HK-2 (cell line): ENCODE measurements around the gene PRR20G.

Source experiments
- DNase-seq: peaks from one replicate; pipeline ENCODE4 v3.0.0-alpha.2; 2018; ENCODE audit not compliant: unreplicated experiment

Gene PRR20G

GRCh38 chr3:127263586-127264231 is 24.1 kb downstream of the PRR20G start:
- DNase-seq = no peak

- DNase-seq = no peak
Measured at GRCh38 chr3:127263037-127263436, 24.8 kb downstream of the PRR20G start.

GRCh38 chr3:127262533-127262932 is 25.3 kb downstream of the PRR20G start:
- DNase-seq = no peak

DNA sequence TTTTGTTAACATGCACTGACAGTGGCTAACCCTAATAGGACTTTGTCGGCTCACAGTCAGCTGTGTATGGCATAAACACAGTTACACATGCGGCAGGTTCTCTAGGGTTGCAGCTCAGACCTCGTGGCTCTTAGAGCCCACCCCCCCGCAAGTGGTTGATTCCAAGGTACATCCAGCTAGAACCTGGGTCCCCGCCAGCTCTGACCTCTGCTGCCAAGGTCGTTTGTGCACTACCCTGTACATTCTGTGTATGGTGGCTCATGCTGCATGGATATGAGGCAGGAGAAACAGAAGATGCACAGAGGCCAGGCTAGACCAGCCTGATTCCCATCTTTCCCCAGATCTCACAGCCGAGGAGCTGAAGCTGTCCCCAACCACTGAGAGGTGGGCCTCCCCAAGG is 25.9 kb downstream of the PRR20G start:
- no peak for DNase-seq

DNA sequence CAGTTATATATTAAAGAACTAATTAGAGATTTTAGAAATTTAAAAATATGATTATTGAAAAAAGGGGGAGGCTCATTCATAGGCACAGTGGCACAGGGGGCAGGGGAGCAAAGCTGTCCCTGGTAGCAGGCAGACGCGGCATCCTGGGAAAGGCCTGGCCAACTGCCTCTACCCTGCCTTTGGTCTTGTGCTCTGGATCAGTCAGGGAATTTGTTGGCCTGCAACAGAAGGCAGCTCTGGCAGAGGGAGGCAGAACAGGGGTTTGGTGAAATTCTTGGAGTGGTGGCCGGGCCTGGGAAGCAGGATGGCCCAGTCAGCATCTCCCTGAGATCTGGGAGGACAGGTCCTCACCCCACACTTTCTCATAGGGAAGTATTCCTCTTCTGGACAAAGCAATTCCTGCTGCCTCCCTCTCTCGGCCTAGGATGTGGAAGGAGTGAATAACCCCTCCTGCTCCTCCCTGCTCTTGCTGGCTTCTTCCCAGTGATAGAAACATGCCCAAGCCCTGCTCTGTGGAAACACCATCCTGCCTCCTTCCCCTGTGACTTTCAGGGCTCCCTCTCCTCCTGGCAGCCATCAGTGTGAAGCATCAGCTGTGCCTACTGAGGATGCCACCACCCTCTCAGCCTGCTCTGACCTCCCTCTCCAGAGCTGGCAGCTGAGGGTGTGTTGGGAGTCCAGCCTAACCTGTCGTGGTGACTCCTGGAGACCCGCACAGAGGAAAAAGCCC is 26.9 kb downstream of the PRR20G start:
- no peak for DNase-seq

GRCh38 chr3:127260416-127260815 is 27.4 kb downstream of the PRR20G start:
- no peak for DNase-seq

DNA sequence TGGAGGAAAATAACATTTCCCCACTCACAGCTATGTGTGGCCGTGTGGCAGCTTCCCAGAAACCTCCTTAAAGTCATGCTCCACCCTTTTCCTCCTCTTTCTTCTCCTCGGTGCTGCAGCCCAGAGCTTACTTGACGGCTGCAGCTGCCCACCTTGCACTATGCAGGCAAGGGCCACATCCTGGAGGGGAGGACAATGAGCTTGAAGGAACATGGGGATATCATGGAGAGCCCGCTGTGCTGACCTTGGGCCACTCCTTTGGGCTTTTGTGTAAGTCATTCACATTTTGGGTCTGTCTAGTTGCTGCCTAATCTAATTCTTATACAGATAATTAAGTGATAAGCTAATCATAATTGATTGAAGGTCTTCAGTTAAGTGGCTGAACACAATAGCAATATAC is 28.0 kb downstream of the PRR20G start:
- DNase-seq = no peak

- no peak for DNase-seq
Measured at GRCh38 chr3:127258733-127259132, 29.1 kb downstream of the PRR20G start.

DNA sequence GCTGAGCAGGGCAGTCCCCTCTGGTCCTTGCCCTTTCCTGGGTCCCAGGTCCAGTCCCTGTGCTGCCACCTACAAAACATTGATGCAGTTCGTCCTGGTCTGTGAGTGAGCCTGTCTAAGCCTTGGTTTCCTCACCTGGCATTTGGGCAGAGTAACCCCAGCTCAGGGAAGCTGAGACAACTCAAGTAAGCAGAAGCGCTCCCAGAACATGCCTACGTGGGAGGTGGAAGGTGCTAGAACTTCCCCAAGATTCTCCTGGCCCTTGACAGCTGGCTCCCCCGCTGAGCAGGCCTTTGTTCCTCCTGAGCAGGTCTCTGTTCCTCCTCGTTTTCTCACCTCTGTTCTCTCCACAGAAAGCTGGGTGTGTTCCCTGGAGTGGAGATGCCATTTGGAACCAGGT is 30.5 kb downstream of the PRR20G start:
- DNase-seq = no peak

- DNase-seq = no peak
Measured at GRCh38 chr3:127256733-127257271, 31.0 kb downstream of the PRR20G start.

- DNase-seq = no peak
Measured at GRCh38 chr3:127256138-127256537, 31.7 kb downstream of the PRR20G start.

DNA sequence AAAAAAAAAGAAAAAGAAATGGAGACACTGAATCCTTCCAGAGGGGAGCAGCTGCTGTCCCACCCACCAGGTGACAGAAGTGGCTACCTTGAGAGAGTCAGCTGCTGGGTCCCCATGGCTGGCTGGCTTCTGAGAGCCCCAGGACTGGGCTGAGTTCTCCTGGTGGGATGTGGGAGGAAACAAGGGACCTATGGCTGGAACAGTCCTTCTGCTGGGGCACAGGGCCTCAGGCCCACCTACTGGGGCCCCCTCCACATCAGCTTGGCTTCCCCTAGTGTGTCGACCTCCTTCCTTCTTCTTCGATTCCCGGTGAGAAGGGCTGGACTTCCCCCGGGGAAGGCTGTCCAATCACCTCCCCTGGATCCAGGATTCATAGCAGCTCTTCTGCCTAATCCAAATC is 32.3 kb downstream of the PRR20G start:
- no peak for DNase-seq

GRCh38 chr3:127254730-127255129 is 33.1 kb downstream of the PRR20G start:
- no peak for DNase-seq

- DNase-seq = no peak
Measured at GRCh38 chr3:127254033-127254644, 33.7 kb downstream of the PRR20G start.

DNA sequence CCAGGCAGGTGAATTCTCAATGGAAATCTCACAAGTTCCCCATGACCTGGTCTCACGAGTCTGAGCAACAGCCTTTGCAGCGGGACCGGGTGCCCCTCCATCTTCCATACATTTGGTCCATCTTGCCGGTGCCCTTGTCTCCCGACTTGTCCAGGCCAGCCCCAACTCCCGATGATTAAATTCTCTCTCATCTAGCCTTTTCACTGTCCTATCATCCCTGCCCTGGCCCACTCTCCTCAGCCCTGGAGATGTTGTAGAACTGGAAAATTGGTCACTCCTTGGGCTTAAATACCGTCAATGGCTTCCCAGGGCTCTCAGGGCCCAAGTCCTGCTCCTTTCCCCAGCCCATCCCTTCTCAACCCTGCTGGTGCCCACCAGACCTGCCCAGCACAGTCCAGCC is 34.4 kb downstream of the PRR20G start:
- no peak for DNase-seq

DNA sequence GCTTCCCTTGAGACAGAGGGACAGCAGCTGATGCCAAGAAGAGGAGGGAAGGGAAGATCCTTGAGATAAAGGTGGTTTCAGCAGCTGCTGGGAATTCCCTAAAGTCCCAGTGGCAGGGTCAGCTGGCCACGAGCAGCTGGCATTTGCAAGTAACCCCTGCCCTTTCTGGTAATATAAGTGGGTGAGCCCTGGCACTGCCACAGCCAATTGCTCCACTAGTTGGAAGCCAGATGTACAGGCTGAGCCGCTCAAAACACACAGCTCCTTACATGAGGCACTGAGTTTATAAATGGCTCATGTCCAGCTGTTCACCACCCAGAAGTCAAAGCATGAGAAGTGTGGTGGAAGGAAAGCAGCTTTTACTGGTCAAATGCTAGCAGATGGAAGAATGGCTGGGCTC is 35.4 kb downstream of the PRR20G start:
- DNase-seq = no peak

- no peak for DNase-seq
Measured at GRCh38 chr3:127250032-127250431, 37.8 kb downstream of the PRR20G start.

- DNase-seq = no peak
Measured at GRCh38 chr3:127247292-127247691, 40.6 kb downstream of the PRR20G start.

DNA sequence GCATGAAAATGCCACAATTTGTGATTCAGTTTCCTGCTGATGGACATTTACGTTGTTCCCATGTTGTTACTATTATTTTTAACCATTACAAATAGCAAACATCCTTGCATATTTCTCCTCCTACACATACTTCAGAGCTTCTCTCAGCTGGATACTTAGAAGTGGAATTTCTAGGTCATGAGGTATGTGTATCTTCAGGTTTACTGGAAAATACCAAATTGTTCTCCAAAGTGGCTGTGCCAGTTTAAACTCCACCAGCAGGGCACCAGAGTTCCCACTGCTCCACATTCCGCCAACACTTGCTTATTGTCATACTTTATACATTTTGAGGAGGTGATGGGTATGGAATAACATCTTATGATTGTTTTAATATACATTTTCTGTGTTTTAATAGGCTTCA is 49.2 kb downstream of the PRR20G start:
- no peak for DNase-seq

DNA sequence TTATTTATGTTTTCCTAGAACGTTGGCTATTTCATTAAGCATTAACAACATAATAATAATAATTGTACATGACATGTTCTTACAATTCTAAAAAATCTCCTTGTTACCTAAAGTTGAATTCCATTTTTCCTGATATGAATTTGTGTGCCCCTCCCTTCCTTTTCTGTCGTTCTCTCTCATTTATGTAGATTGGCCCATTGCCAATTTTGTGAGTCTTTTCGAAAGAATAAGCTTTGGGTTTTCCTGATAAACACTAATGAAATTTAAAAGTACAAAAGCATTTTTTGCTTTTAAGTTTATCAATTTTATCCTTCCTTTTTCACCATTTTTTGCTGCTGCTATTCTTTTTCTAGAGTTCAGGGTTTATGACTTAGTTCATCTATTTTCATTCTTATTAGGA is 50.0 kb downstream of the PRR20G start:
- DNase-seq = no peak

DNA sequence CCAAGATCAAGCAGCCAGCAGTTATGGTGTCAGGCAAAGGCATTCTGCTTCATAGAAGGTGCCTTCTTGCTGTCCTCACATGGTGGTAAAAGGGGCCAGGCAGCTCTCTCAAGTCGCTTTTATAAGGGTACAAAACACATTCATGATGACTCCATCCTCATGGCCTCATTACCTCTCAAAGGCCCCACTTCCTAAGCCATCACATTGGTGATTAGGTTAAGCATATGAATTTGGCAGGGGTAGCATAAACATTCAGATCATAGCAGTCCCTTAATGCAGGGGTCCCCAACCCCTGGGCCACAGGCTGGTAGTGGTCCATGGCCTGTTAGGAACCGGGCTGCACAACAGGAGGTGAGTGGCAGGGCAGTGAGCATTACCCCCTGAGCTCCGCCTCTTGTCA is 52.1 kb downstream of the PRR20G start:
- no peak for DNase-seq

DNA sequence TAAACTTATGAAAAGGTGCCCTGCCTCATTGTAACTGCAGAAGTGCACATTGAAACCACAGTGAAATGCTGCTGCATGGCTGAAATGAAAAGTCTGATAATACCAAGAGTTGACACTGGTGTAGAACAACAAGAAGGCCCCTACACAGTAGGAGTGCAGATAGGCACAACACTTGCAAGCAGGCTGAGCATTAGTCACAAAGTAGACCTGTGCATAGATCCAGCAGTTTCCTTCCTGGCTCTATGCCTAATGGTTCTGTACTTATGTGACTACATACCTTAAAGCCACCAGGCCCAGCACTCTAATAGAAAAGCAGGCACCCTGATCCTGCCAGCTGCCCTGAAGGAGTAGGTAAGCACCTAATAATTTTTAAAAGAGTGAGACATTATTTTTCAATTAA is 53.1 kb downstream of the PRR20G start:
- no peak for DNase-seq
